ENCODE data around the gene PCDHGB3.

DNA sequence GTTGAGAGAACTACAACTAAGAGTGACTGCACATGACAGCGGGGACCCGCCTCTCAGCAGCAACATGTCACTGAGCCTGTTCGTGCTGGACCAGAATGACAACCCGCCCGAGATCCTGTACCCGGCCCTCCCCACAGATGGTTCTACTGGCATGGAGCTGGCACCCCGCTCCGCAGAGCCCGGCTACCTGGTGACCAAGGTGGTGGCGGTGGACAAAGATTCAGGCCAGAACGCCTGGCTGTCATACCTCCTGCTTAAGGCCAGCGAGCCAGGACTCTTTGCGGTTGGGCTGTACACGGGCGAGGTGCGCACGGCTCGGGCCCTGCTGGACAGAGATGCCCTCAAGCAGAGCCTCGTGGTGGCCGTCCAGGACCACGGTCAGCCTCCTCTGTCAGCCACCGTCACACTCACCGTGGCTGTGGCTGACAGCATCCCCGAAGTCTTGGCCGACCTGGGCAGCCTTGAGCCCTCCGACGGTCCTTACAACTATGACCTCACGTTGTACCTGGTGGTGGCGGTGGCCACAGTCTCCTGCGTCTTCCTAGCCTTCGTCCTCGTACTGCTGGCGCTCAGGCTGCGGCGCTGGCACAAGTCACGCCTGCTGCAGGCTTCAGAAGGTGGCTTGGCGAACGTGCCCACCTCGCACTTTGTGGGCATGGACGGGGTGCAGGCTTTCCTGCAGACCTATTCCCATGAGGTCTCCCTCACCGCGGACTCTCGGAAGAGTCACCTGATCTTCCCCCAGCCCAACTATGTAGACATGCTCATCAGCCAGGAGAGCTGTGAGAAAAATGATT, 14.6 kb downstream of the PCDHGB3 start:
- TF ChIP-seq MXD4 (CRISPR knock-in tag; IDR thresholded peaks at IDR 0.05; ENCODE audit: borderline replicate concordance) (no peak), CREM (CRISPR knock-in tag; IDR thresholded peaks at IDR 0.05) (no peak), ELF4 (CRISPR knock-in tag; IDR thresholded peaks at IDR 0.05; ENCODE audit: low read depth) (no peak), ZNF121 (CRISPR knock-in tag; IDR thresholded peaks at IDR 0.05) (no peak), CREB1 (CRISPR knock-in tag; IDR thresholded peaks at IDR 0.05) (no peak), ATF1 (CRISPR knock-in tag; IDR thresholded peaks at IDR 0.05) (no peak), ETV6 (CRISPR knock-in tag; IDR thresholded peaks at IDR 0.05) (no peak), ZNF423 (CRISPR knock-in tag; IDR thresholded peaks at IDR 0.05) (no peak)
- TF ChIP-seq, protein P1, sequence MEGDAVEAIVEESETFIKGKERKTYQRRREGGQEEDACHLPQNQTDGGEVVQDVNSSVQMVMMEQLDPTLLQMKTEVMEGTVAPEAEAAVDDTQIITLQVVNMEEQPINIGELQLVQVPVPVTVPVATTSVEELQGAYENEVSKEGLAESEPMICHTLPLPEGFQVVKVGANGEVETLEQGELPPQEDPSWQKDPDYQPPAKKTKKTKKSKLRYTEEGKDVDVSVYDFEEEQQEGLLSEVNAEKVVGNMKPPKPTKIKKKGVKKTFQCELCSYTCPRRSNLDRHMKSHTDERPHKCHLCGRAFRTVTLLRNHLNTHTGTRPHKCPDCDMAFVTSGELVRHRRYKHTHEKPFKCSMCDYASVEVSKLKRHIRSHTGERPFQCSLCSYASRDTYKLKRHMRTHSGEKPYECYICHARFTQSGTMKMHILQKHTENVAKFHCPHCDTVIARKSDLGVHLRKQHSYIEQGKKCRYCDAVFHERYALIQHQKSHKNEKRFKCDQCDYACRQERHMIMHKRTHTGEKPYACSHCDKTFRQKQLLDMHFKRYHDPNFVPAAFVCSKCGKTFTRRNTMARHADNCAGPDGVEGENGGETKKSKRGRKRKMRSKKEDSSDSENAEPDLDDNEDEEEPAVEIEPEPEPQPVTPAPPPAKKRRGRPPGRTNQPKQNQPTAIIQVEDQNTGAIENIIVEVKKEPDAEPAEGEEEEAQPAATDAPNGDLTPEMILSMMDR (IDR thresholded peaks at IDR 0.05) = no peak
- TF ChIP-seq, protein P2, sequence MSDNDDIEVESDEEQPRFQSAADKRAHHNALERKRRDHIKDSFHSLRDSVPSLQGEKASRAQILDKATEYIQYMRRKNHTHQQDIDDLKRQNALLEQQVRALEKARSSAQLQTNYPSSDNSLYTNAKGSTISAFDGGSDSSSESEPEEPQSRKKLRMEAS (CRISPR knock-in tag; IDR thresholded peaks at IDR 0.05) = no peak
- TF ChIP-seq, protein P3, sequence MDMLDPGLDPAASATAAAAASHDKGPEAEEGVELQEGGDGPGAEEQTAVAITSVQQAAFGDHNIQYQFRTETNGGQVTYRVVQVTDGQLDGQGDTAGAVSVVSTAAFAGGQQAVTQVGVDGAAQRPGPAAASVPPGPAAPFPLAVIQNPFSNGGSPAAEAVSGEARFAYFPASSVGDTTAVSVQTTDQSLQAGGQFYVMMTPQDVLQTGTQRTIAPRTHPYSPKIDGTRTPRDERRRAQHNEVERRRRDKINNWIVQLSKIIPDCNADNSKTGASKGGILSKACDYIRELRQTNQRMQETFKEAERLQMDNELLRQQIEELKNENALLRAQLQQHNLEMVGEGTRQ (CRISPR knock-in tag; IDR thresholded peaks at IDR 0.05) = no peak
- TF ChIP-seq, protein P4, sequence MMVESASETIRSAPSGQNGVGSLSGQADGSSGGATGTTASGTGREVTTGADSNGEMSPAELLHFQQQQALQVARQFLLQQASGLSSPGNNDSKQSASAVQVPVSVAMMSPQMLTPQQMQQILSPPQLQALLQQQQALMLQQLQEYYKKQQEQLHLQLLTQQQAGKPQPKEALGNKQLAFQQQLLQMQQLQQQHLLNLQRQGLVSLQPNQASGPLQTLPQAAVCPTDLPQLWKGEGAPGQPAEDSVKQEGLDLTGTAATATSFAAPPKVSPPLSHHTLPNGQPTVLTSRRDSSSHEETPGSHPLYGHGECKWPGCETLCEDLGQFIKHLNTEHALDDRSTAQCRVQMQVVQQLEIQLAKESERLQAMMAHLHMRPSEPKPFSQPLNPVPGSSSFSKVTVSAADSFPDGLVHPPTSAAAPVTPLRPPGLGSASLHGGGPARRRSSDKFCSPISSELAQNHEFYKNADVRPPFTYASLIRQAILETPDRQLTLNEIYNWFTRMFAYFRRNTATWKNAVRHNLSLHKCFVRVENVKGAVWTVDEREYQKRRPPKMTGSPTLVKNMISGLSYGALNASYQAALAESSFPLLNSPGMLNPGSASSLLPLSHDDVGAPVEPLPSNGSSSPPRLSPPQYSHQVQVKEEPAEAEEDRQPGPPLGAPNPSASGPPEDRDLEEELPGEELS (CRISPR knock-in tag; IDR thresholded peaks at IDR 0.05) = no peak
- TF ChIP-seq, protein P5, sequence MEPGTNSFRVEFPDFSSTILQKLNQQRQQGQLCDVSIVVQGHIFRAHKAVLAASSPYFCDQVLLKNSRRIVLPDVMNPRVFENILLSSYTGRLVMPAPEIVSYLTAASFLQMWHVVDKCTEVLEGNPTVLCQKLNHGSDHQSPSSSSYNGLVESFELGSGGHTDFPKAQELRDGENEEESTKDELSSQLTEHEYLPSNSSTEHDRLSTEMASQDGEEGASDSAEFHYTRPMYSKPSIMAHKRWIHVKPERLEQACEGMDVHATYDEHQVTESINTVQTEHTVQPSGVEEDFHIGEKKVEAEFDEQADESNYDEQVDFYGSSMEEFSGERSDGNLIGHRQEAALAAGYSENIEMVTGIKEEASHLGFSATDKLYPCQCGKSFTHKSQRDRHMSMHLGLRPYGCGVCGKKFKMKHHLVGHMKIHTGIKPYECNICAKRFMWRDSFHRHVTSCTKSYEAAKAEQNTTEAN (CRISPR knock-in tag; IDR thresholded peaks at IDR 0.05) = no peak
- TF ChIP-seq, protein P6, sequence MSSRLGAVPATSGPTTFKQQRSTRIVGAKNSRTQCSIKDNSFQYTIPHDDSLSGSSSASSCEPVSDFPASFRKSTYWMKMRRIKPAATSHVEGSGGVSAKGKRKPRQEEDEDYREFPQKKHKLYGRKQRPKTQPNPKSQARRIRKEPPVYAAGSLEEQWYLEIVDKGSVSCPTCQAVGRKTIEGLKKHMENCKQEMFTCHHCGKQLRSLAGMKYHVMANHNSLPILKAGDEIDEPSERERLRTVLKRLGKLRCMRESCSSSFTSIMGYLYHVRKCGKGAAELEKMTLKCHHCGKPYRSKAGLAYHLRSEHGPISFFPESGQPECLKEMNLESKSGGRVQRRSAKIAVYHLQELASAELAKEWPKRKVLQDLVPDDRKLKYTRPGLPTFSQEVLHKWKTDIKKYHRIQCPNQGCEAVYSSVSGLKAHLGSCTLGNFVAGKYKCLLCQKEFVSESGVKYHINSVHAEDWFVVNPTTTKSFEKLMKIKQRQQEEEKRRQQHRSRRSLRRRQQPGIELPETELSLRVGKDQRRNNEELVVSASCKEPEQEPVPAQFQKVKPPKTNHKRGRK (CRISPR knock-in tag; IDR thresholded peaks at IDR 0.05; ENCODE audit: borderline replicate concordance) = no peak

Measured in WTC11 (cell line).